HG03095 (cell line): ENCODE results near the gene WDR27.

Experiments
- ATAC-seq: cut with Tn5 transposase; IDR thresholded peaks from one replicate; pipeline ENCODE4 v1.9.1; 2021; ENCODE audit warnings: moderate library complexity; ENCODE audit not compliant: unreplicated experiment

Gene WDR27

GRCh38 chr6:169701954-169702839 is at the start of gene WDR27, which contains the start of gene C6orf120:
TSS of gene WDR27 (minus strand) at chr6:169702029. CDS start at chr6:169689005, 13,024 bp downstream.
TSS of gene C6orf120 (plus strand) at chr6:169702126. CDS start at chr6:169702460, 334 bp downstream.
- ATAC-seq: peak; percentile 93

GRCh38 chr6:169746556-169746955 is 44.7 kb upstream of the WDR27 start:
- ATAC-seq: no peak

- ATAC-seq: no peak
Observed at GRCh38 chr6:169745405-169745804, 43.6 kb upstream of the WDR27 start.

GRCh38 chr6:169741344-169741743 is 39.5 kb upstream of the WDR27 start:
- ATAC-seq: no peak

GRCh38 chr6:169738976-169739529 is 37.2 kb upstream of the WDR27 start:
- ATAC-seq: no peak

GRCh38 chr6:169738204-169738975 is 36.6 kb upstream of the WDR27 start:
- no peak for ATAC-seq

- no peak for ATAC-seq
Observed at GRCh38 chr6:169729961-169730360, 28.1 kb upstream of the WDR27 start.

- no peak for ATAC-seq
Observed at GRCh38 chr6:169726963-169727362, 25.1 kb upstream of the WDR27 start.

- ATAC-seq: no peak
Observed at GRCh38 chr6:169726049-169726400, 24.2 kb upstream of the WDR27 start.

- peak; percentile 18 for ATAC-seq
Observed at GRCh38 chr6:169725125-169726048, 23.6 kb upstream of the WDR27 start.

- ATAC-seq: peak; percentile 42
Observed at GRCh38 chr6:169724494-169725124, 22.8 kb upstream of the WDR27 start, which contains the start of gene PHF10. TSS of gene PHF10 (minus strand) at chr6:169724500. CDS start at chr6:169723931, 569 bp downstream.

- peak; percentile 40 for ATAC-seq
Observed at GRCh38 chr6:169723991-169724493, 22.2 kb upstream of the WDR27 start.

GRCh38 chr6:169723200-169723909 is 21.5 kb upstream of the WDR27 start:
- peak; percentile 39 for ATAC-seq

GRCh38 chr6:169722362-169723199 is 20.8 kb upstream of the WDR27 start:
- ATAC-seq: peak; percentile 19

GRCh38 chr6:169720207-169720855 is 18.5 kb upstream of the WDR27 start:
- ATAC-seq: no peak

GRCh38 chr6:169719117-169719516 is 17.3 kb upstream of the WDR27 start:
- no peak for ATAC-seq

GRCh38 chr6:169714595-169714994 is 12.8 kb upstream of the WDR27 start:
- no peak for ATAC-seq

GRCh38 chr6:169714178-169714577 is 12.3 kb upstream of the WDR27 start:
- no peak for ATAC-seq
